Kidney epithelial cell (primary cell): ENCODE data around the gene SPAAR. TPM values are rescaled to one million over a fixed set of nuclear protein-coding genes. Genes with fewer than 3 reads are reported as not detected.

Experiments used
- DNase-seq: peaks from one replicate; pipeline ENCODE4 v3.0.0-alpha.2; 2010; ENCODE audit warnings: low read depth
- H3K27me3 ChIP-seq: 2 replicates; pipeline ENCODE4 v1.6.0; 2011; ENCODE audit warnings: low read length; ENCODE audit not compliant: control insufficient read depth, insufficient read depth
- H3K36me3 ChIP-seq: 2 replicates; pipeline ENCODE4 v1.5.1; 2011; ENCODE audit warnings: low read length; ENCODE audit not compliant: control insufficient read depth, insufficient read depth
- H3K4me3 ChIP-seq: 2 replicates; pipeline ENCODE4 v1.5.1; 2011; ENCODE audit warnings: low read depth, mild to moderate bottlenecking, control low read depth, low read length
- total RNA-seq: library from RNA; depleted of rRNA; stranded (reverse); fragments of >200 nt; gene quantifications from 2 replicates; pipeline ENCODE4 v1.2.3, GENCODE V29; 2015
- TF ChIP-seq, protein P1 (sequence below): IDR thresholded peaks from 2 replicates; pipeline ENCODE4 v1.5.1; 2011; ENCODE audit warnings: mild to moderate bottlenecking, moderate library complexity, low read length, control low read depth, inconsistent platforms; ENCODE audit not compliant: insufficient read depth, poor library complexity, severe bottlenecking

SPAAR gene
- total RNA-seq, 1 donor from 2014 or later = not detected

DNA sequence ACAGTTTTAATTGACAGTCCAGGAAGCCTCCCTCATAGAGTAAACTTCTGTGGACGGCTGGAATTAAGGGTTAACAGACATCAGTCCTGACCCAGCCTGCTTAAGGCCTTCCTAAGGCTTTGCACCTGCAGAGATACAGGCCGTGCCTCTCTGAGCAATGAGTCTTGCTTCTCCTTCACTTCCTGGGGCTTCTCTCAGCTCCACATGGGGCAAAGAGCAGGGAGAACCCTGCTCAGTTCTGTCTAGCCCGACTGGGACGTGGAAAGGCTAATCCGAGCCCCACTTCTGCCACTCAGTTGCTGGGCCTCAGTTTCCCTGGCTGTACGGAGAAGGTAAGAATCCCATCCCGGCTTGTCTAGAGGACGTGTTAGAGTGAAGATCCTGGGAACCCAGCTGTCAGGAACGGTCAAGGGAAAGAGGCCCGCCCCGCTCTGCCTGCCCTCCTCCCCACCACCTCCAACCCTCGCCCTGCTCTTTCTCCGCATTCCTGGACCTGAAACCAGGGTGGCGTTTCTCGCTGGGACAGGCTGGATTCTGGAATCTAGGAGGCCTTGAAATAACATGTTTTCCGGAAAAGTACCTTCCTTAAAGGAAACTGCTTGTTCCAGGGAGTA, 6.5 kb downstream of the SPAAR start:
- H3K27me3 ChIP-seq = no peaks in the 10 kb centered on the region

DNA sequence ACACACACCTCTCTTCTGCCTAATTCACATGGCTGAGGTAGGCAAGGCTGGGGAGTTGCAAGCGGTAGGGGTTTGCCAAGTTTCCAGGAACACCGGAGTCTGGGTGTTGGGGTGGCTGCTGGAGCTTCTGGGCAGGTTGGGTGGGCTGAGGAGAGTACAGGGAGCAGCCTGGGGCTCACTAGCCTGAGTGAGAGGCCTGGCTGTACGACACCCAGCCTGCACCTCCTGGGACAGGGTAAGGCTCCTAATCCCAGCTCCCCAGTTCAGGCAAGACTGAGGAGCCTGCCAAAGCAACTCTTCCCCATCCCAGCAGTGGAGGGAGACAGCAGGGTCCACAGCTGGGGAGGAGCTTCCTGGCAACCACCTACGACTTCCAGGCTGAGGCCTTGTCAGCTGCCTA, 8.0 kb downstream of the SPAAR start:
- H3K27me3 ChIP-seq = no peaks in the 10 kb centered on the region
- TF ChIP-seq, protein P1, sequence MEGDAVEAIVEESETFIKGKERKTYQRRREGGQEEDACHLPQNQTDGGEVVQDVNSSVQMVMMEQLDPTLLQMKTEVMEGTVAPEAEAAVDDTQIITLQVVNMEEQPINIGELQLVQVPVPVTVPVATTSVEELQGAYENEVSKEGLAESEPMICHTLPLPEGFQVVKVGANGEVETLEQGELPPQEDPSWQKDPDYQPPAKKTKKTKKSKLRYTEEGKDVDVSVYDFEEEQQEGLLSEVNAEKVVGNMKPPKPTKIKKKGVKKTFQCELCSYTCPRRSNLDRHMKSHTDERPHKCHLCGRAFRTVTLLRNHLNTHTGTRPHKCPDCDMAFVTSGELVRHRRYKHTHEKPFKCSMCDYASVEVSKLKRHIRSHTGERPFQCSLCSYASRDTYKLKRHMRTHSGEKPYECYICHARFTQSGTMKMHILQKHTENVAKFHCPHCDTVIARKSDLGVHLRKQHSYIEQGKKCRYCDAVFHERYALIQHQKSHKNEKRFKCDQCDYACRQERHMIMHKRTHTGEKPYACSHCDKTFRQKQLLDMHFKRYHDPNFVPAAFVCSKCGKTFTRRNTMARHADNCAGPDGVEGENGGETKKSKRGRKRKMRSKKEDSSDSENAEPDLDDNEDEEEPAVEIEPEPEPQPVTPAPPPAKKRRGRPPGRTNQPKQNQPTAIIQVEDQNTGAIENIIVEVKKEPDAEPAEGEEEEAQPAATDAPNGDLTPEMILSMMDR = no peak
- H3K4me3 ChIP-seq = no peak overlapping the region
- no peak for DNase-seq
- H3K36me3 ChIP-seq = no peaks in the 10 kb centered on the region

More for the DNA sequence above, 6.5 kb downstream of the SPAAR start:
- H3K4me3 ChIP-seq = no peak overlapping the region
- DNase-seq = no peak
- TF ChIP-seq, protein P1 = no peak
- H3K36me3 ChIP-seq = no peaks in the 10 kb centered on the region

GRCh38 chr9:35918780-35919179, 9.5 kb downstream of the SPAAR start:
- TF ChIP-seq, protein P1 = no peak
- DNase-seq = no peak

DNA sequence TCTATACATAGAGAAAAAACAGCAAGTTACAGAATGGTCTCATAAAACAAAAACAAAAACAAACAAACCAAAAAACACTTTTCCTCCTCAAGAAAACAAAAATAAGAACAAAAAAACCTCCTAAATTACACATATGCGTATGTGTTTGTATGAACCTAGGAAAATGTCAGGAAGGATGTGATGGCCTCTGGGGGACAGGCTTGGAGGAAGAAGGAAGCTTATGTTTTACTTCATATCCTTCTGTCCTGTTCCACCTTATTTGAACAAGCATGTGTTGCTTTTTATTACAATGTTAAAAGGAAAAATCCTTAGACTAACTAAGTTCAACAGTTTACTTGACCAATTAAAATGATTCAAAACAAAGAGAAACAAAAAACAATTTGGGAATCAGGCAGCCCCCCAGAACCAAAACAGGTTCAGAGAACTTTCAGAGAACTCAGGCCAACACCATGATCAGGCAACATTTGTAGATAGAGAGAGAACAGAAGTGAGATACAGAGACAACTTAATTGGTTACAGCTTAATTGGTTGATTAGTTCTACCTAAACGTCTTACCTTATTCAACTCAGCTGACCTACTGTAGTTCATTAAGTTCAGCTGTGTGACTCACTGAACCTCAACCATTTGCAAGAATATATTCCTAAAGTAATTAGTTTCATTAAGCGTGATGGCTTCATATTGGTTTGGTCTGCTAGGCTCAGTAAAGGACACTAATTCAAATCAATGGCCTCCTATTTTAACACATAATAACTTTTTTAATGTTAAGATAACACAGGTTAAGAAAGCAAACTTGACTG, 10.1 kb downstream of the SPAAR start:
- no peaks in the 10 kb centered on the region for H3K36me3 ChIP-seq
- no peaks in the 10 kb centered on the region for H3K27me3 ChIP-seq
- TF ChIP-seq, protein P1 = no peak
- DNase-seq = no peak
- no peak overlapping the region for H3K4me3 ChIP-seq

More at GRCh38 chr9:35918780-35919179, 9.5 kb downstream of the SPAAR start:
- H3K36me3 ChIP-seq = no peaks in the 10 kb centered on the region
- H3K4me3 ChIP-seq = no peak overlapping the region
- H3K27me3 ChIP-seq = no peaks in the 10 kb centered on the region

GRCh38 chr9:35920051-35920620, 10.8 kb downstream of the SPAAR start:
- Histone ChIP-seq H3K4me3 (no peak overlapping the region), H3K36me3 (no peaks in the 10 kb centered on the region), H3K27me3 (no peaks in the 10 kb centered on the region)
- TF ChIP-seq, protein P1 = no peak
- no peak for DNase-seq
